ENCODE results near the gene IDH3B.
"Not testable (repeated sequence)": the region's sequence is repeated elsewhere in the genome, so short reads cannot be mapped to it uniquely, and the experiment has no call there.

Gene IDH3B

DNA sequence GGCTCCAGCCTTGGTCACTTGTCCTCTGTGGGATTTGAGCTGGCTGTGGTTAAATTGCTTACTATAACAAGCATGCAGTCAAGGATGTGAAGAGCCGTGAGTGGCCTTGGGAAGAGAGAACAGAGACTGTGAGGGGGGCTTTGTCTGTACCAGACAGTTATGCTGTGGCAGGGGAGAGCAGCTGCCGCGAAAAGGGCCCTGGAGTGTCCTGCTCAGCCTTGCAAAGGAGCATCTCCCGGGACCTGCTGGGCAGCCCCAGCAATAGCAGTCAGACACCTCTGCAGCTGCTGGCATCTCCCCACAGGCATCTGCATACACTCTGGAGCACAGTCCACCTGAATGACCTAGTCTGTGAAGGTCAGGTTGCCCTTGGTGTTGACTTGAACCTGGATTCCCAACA is 34.9 kb upstream of the IDH3B start:
- DNase-seq (ENCODE audit: low read depth) = no peak
- TF ChIP-seq, protein P1, sequence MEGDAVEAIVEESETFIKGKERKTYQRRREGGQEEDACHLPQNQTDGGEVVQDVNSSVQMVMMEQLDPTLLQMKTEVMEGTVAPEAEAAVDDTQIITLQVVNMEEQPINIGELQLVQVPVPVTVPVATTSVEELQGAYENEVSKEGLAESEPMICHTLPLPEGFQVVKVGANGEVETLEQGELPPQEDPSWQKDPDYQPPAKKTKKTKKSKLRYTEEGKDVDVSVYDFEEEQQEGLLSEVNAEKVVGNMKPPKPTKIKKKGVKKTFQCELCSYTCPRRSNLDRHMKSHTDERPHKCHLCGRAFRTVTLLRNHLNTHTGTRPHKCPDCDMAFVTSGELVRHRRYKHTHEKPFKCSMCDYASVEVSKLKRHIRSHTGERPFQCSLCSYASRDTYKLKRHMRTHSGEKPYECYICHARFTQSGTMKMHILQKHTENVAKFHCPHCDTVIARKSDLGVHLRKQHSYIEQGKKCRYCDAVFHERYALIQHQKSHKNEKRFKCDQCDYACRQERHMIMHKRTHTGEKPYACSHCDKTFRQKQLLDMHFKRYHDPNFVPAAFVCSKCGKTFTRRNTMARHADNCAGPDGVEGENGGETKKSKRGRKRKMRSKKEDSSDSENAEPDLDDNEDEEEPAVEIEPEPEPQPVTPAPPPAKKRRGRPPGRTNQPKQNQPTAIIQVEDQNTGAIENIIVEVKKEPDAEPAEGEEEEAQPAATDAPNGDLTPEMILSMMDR (IDR thresholded peaks at IDR 0.05; ENCODE audit: low read length, missing control alignments) = no peak

DNA sequence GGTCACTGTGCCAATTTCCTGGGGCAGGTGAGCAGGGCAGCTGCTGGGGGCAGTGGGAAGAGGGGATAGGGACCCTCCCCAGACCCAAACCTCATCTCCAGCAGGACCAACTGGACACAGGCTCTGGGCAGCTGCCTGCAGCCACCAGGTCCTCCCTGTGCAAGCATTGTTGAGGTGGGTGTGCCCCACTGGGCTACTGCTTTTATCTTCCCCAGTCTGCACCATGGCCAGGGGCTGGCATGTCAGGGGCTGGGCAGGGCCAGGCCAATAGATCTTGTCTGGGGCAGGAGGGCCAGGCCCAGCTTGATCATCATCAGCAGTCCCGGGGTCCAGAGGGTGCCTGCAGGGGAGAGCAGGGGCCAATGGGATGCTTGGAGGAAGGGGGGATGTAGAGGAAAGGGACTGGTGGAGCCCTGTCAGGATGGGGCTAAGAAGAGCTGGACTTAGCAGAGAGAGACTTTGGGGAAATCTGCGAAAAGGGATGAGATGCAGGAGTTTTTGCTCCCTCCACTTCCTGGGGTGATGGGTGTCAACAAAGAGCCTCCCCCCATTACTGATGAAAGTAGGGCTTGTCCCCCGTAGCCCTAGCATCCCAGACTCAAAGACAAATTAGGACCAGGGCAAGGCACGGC is 34.3 kb upstream of the IDH3B start:
- no peak overlapping the region for H3K4me3 ChIP-seq (replicated peaks; ENCODE audit: low read depth, low read length)
- TF ChIP-seq, protein P1 (IDR thresholded peaks at IDR 0.05; ENCODE audit: low read length, missing control alignments) = no peak
- no peak for DNase-seq (ENCODE audit: low read depth)

More for the DNA sequence above, 34.9 kb upstream of the IDH3B start:
- H3K4me3 ChIP-seq (replicated peaks; ENCODE audit: low read depth, low read length) = no peak overlapping the region

DNA sequence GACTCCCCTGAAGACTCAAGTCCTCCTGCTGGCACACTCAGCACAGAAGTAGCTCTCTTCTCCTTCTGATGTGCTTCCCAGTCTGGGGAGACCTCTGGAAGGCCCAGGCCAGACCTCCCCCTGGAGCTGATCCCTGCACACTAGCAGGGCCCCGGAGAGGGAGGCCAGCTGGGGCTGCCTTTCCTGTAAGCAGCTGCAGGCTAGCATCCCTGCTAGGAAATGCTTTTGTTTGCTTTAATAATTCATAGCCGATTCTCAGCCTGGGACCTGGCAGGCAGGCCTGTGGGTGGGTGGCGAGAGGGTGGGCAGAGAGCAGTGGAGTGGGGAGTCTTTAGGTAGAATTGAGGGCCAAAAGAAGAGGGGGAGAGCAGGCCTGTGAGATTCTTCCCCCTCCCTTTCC is 33.8 kb upstream of the IDH3B start:
- no peak for DNase-seq (ENCODE audit: low read depth)
- TF ChIP-seq, protein P1 (IDR thresholded peaks at IDR 0.05; ENCODE audit: low read length, missing control alignments) = no peak
- no peak overlapping the region for H3K4me3 ChIP-seq (replicated peaks; ENCODE audit: low read depth, low read length)

DNA sequence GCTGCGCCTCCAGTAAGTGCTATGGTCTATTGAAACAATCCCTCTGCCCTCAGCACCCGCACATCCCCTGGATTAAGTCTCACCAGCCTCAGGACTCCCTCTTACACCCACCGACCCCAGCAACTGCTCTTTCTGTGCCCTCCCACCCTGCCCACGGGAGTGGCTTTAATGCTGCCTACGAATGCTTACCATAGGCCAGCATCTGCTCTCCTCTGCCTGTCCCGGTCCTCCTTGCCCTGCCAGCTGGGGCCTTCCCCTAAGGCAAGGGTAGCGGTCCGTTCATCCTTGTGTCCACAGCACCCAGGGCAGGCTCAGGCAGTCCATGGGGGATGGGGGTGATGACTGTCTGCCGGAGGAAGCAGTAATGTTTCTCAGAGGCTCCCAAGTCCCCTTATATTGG is 32.6 kb upstream of the IDH3B start:
- TF ChIP-seq, protein P1 (IDR thresholded peaks at IDR 0.05; ENCODE audit: low read length, missing control alignments) = no peak
- H3K4me3 ChIP-seq (replicated peaks; ENCODE audit: low read depth, low read length) = no peak overlapping the region
- DNase-seq (ENCODE audit: low read depth) = no peak

DNA sequence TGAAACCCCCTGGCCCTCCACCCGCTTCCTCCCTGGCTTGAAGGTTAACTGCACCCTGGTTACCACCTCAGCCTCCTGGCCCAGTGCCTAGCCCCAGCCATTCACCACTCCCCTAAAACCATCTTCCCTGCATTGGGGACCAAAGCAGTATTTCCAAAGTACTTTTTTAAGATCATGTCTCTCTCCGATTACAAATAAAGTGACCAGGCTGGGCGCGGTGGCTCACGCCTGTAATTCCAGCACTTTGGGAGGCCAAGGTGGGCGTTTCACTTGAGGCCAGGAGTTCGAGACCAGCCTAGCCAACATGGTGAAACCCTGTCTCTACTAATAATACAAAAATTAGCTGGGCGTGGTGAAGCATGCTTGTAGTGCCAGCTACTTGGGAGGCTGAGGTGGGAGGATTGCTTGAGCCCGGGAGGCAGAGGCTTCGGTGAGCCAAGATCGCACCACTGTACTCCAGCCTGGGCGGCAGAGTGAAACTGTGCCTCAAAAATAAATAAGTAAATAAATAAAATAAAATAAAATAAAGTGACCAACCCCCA is 32.0 kb upstream of the IDH3B start:
- not testable (repeated sequence) for H3K4me3 ChIP-seq (replicated peaks; ENCODE audit: low read depth, low read length); DNase-seq (ENCODE audit: low read depth)

DNA sequence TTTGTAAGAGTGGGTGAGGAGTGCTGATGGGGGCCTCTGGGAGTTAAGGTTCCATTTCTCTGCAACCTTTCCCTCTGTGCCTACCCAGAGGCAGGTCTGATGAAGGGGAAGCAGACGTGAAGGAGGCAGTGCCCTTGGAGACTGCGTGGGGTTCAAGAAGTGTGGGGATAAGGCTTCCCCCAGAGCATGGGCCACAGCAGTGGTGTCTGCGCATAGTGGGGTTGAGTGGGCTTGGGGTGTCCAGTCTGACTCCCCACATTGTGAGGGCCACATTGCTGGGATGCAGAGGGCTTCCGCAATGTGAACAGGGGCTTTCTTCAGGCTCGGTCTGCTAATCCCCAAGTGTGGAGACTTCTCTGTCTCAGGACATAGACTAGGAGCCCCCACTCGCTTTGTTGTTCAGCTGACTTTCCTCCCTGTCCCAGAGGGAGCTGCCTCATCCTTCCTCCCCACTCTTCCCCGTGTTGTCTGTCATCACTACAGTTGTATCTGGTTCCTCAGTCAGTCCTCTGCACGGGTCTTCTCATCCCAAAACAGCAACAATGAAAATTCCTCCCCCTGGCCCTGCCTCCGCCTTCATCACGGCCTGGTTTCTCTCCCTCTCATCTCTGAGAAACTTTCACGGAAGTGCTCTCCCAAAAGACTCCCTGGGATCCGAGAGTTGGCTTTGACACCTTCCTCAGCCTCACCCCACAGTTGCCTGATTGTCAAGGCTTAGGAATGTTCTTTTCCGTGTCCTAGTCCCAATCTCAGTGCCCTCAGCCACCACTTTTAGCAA is 31.4 kb upstream of the IDH3B start:
- no peak overlapping the region for H3K4me3 ChIP-seq (replicated peaks; ENCODE audit: low read depth, low read length)
- TF ChIP-seq, protein P1 (IDR thresholded peaks at IDR 0.05; ENCODE audit: low read length, missing control alignments) = no peak
- no peak for DNase-seq (ENCODE audit: low read depth)

DNA sequence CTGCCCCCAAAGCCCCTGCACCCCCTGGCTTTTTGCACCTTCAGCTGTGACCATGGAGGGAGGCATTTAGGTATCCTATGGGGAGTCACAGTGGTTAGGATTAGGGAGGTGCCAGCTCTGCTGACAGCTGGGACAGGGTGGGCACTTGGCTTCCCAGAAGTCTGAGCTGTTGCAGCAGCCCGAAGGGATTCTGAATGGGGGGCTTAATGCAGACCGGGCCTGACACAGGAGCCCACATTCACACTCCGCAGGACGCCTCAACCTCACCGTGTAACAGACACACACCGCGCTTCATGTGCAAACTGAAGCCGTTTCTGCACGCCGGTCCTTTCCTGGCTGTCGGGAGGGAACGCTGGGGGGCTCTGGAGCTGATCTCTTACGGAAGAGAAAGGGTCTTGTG is 30.5 kb upstream of the IDH3B start:
- DNase-seq (ENCODE audit: low read depth) = no peak
- TF ChIP-seq, protein P1 (IDR thresholded peaks at IDR 0.05; ENCODE audit: low read length, missing control alignments) = no peak
- no peak overlapping the region for H3K4me3 ChIP-seq (replicated peaks; ENCODE audit: low read depth, low read length)

Measured in fibroblast of pulmonary artery (primary cell).